Caco-2 (cell line): Measurements from ENCODE around the gene OTUD6A. TPM values are rescaled to one million over a fixed set of nuclear protein-coding genes. Genes with fewer than 3 reads are reported as not detected.

Experiments
- BruUV-seq: library from RNA; stranded (reverse); fragments of 400-500 nt; replicated peaks from 2 replicates; lab custom pipeline; 2021; lab: Mats Ljungman, UMichigan
- CTCF ChIA-PET: fragments of 300-600 bp; sonication (Branson Sonifier 250); formaldehyde crosslinking; loops from one replicate; lab custom pipeline; 2022; ENCODE audit warnings: antibody characterized with exemption; lab: Charles Lee
- POLR2A ChIA-PET: fragments of 300-600 bp; sonication (Branson Sonifier 250); formaldehyde crosslinking; loops from one replicate; lab custom pipeline; 2022; ENCODE audit warnings: antibody characterized with exemption; lab: Charles Lee
- DNase-seq, 2 experiments: peaks; one replicate each; pipeline versions ENCODE4 v3.0.0 to v3.0.0-alpha.2; 2020 to 2022
- H3K27me3 ChIP-seq: replicated peaks from 2 replicates; pipeline ENCODE4 v1.6.0; 2011; ENCODE audit warnings: low read length; ENCODE audit not compliant: control insufficient read depth, insufficient read depth
- H3K36me3 ChIP-seq: 2 replicates; pipeline ENCODE4 v1.5.1; 2011; ENCODE audit warnings: low read length; ENCODE audit not compliant: control insufficient read depth, insufficient read depth
- H3K4me1 ChIP-seq: fragments of 250-450 bp; sonication (Bioruptor Pico); 2 replicates; pipeline ENCODE4 v1.5.1; 2020; ENCODE audit warnings: mild to moderate bottlenecking
- H3K4me3 ChIP-seq: 2 replicates; pipeline ENCODE4 v1.5.1; 2011; ENCODE audit warnings: low read depth, mild to moderate bottlenecking, control low read depth, low read length
- H3K9me3 ChIP-seq: fragments of 250-450 bp; sonication (Bioruptor Pico); 2 replicates; pipeline ENCODE4 v1.5.1; 2020; ENCODE audit warnings: mild to moderate bottlenecking, moderate library complexity
- H3K27ac Mint-ChIP-seq: one replicate; pipeline ENCODE4 v1.8.0; 2022; ENCODE audit warnings: mixed read lengths; ENCODE audit not compliant: unreplicated experiment
- H3K27me3 Mint-ChIP-seq: one replicate; pipeline ENCODE4 v1.8.0; 2022; ENCODE audit warnings: mixed read lengths; ENCODE audit not compliant: insufficient read depth, unreplicated experiment
- H3K36me3 Mint-ChIP-seq: one replicate; pipeline ENCODE4 v1.8.0; 2022; ENCODE audit warnings: mild to moderate bottlenecking, mixed read lengths; ENCODE audit not compliant: insufficient read depth, unreplicated experiment
- H3K4me1 Mint-ChIP-seq: one replicate; pipeline ENCODE4 v1.8.0; 2022; ENCODE audit warnings: low read depth, mixed read lengths; ENCODE audit not compliant: unreplicated experiment
- H3K4me3 Mint-ChIP-seq: one replicate; pipeline ENCODE4 v1.8.0; 2022; ENCODE audit warnings: mild to moderate bottlenecking, moderate library complexity, mixed read lengths; ENCODE audit not compliant: unreplicated experiment
- H3K9me3 Mint-ChIP-seq: one replicate; pipeline ENCODE4 v1.8.0; 2022; ENCODE audit warnings: mixed read lengths; ENCODE audit not compliant: unreplicated experiment
- CTCF ChIP-seq, 2 experiments: fragments of 200-600 bp in 1 of 2; IDR thresholded peaks; 1 replicate in 1 of 2; 2 replicates in 1 of 2; pipeline versions ENCODE4 v1.5.1 to v1.8.0; 2011 to 2022; ENCODE audit warnings: antibody characterized with exemption in 1 of 2, control low read depth in 1 of 2, inconsistent platforms in 1 of 2, low read depth in 1 of 2, low read length in 1 of 2, mild to moderate bottlenecking in 1 of 2, moderate library complexity in 1 of 2; ENCODE audit not compliant: insufficient read depth in 1 of 2, severe bottlenecking in 1 of 2, unreplicated experiment in 1 of 2
- intact Hi-C: fragments of 100-400 bp; cut with micrococcal nuclease; formaldehyde crosslinking; loops from one replicate; pipeline ENCODE4 v1.10.0; 2022; ENCODE audit not compliant: unreplicated experiment
- total RNA-seq: library from RNA; stranded (reverse); gene quantifications from 2 replicates; pipeline ENCODE4 v1.2.3, GENCODE V29; 2022

Gene OTUD6A
- total RNA-seq, 1 experiment from 2014 or later = not detected

GRCh38 chrX:70026112-70026850, 36.0 kb upstream of the OTUD6A start:
- no peaks in the 10 kb centered on the region for H3K9me3 Mint-ChIP-seq
- POLR2A ChIA-PET = no interaction called here
- H3K36me3 ChIP-seq = no peaks in the 10 kb centered on the region
- CTCF ChIA-PET = no interaction called here
- DNase-seq = no peak
- no TSS peak for BruUV-seq
- H3K27me3 Mint-ChIP-seq = no peaks in the 10 kb centered on the region
- H3K27me3 ChIP-seq = no peaks in the 10 kb centered on the region
- no peaks in the 10 kb centered on the region for H3K36me3 Mint-ChIP-seq
- TF ChIP-seq CTCF (IDR thresholded peaks at IDR 0.05; ENCODE audit: insufficient read depth in 1 of 2, low read depth in 1 of 2, low read length in 1 of 2, severe bottlenecking in 1 of 2, unreplicated experiment in 1 of 2) = no peak
- intact Hi-C loops = no loop called here
- H3K9me3 ChIP-seq = no peaks in the 10 kb centered on the region
- H3K4me1 Mint-ChIP-seq = no peaks in the 10 kb centered on the region
- no peaks in the 10 kb centered on the region for H3K4me1 ChIP-seq
- H3K4me3 Mint-ChIP-seq = no peak overlapping the region
- H3K4me3 ChIP-seq = no peak overlapping the region
- H3K27ac Mint-ChIP-seq = no peak overlapping the region

GRCh38 chrX:70026851-70027200, 35.4 kb upstream of the OTUD6A start:
- intact Hi-C loops = no loop called here
- CTCF ChIA-PET = no interaction called here
- Histone ChIP-seq H3K4me1 (no peaks in the 10 kb centered on the region), H3K9me3 (no peaks in the 10 kb centered on the region), H3K27me3 (no peaks in the 10 kb centered on the region), H3K36me3 (no peaks in the 10 kb centered on the region), H3K4me3 (no peak overlapping the region)
- no TSS peak for BruUV-seq
- H3K9me3 Mint-ChIP-seq = no peaks in the 10 kb centered on the region
- no peak overlapping the region for H3K4me3 Mint-ChIP-seq
- no peaks in the 10 kb centered on the region for H3K36me3 Mint-ChIP-seq
- POLR2A ChIA-PET = no interaction called here
- no peaks in the 10 kb centered on the region for H3K27me3 Mint-ChIP-seq
- no peaks in the 10 kb centered on the region for H3K4me1 Mint-ChIP-seq
- no peak for DNase-seq
- no peak for TF ChIP-seq CTCF (IDR thresholded peaks at IDR 0.05; ENCODE audit: insufficient read depth in 1 of 2, low read depth in 1 of 2, low read length in 1 of 2, severe bottlenecking in 1 of 2, unreplicated experiment in 1 of 2)
- no peak overlapping the region for H3K27ac Mint-ChIP-seq

- TF ChIP-seq CTCF (IDR thresholded peaks at IDR 0.05; ENCODE audit: insufficient read depth in 1 of 2, low read depth in 1 of 2, low read length in 1 of 2, severe bottlenecking in 1 of 2, unreplicated experiment in 1 of 2) = no peak
- Mint-ChIP-seq H3K4me1 (no peaks in the 10 kb centered on the region), H3K4me3 (no peak overlapping the region), H3K27ac (no peak overlapping the region), H3K36me3 (no peaks in the 10 kb centered on the region), H3K9me3 (no peaks in the 10 kb centered on the region), H3K27me3 (no peaks in the 10 kb centered on the region)
- no peaks in the 10 kb centered on the region for H3K36me3 ChIP-seq
- H3K27me3 ChIP-seq = no peaks in the 10 kb centered on the region
- ChIA-PET POLR2A (interaction anchor here (0.5 kb wide), 1 partner anchor 294 kb away, joined by 8 read pairs; no protein-coding TSS in a partner anchor), CTCF (interaction anchor here (0.6 kb wide), 1 partner anchor 191 kb away, joined by 4 read pairs; no protein-coding TSS in a partner anchor)
- H3K4me3 ChIP-seq = no peak overlapping the region
- intact Hi-C loops = loop anchor here (1.0 to 5.0 kb wide), 2 partner anchors 67 to 537 kb away; no protein-coding TSS in a partner anchor
- no peaks in the 10 kb centered on the region for H3K4me1 ChIP-seq
- no TSS peak for BruUV-seq
- no peak for DNase-seq
- no peaks in the 10 kb centered on the region for H3K9me3 ChIP-seq
Observed at GRCh38 chrX:70029863-70030262, 32.4 kb upstream of the OTUD6A start.
